Heart left ventricle (tissue), 16 donors: ENCODE measurements around the gene EXOC4. TPM values are rescaled to one million over a fixed set of nuclear protein-coding genes. Genes with fewer than 3 reads are reported as not detected.

Source experiments
- ATAC-seq, 4 donors: fragments of 200-7000 bp; cut with Tn5 transposase; one replicate each; pipeline ENCODE4 v1.9.1; 2020 to 2022; ENCODE audit warnings: moderate library complexity in 4 of 4, mild to moderate bottlenecking in 3 of 4, moderate number of reproducible peaks in 1 of 4
- DNase-seq, 5 donors: peaks; one replicate each; pipeline ENCODE4 v3.0.0-alpha.2; 2020
- H3K27ac ChIP-seq, 12 donors: fragments of 200-600 bp; sonication (generic) in 4 of 12; one replicate each; pipeline versions ENCODE4 v1.5.0 to v1.8.0; 2016 to 2022; ENCODE audit warnings: mild to moderate bottlenecking in 2 of 12
- H3K27me3 ChIP-seq, 9 donors: fragments of 200-600 bp; sonication (generic) in 2 of 9; one replicate each; pipeline versions ENCODE4 v1.5.1 to v1.8.0; 2016 to 2022; ENCODE audit warnings: mild to moderate bottlenecking in 3 of 9
- H3K36me3 ChIP-seq, 9 donors: fragments of 200-600 bp; sonication (generic) in 2 of 9; one replicate each; pipeline versions ENCODE4 v1.5.0 to v1.8.0; 2018 to 2022; ENCODE audit warnings: mild to moderate bottlenecking in 2 of 9
- H3K4me1 ChIP-seq, 12 donors: fragments of 200-600 bp; sonication (generic) in 4 of 12; one replicate each; pipeline versions ENCODE4 v1.5.0 to v1.8.0; 2016 to 2022; ENCODE audit warnings: mild to moderate bottlenecking in 3 of 12
- H3K4me3 ChIP-seq, 12 donors: fragments of 200-600 bp; sonication (generic) in 4 of 12; one replicate each; pipeline versions ENCODE4 v1.5.0 to v1.8.0; 2017 to 2022; ENCODE audit warnings: mild to moderate bottlenecking in 9 of 12, moderate library complexity in 4 of 12
- H3K9me3 ChIP-seq, 12 donors: fragments of 200-600 bp; sonication (generic) in 4 of 12; one replicate each; pipeline versions ENCODE4 v1.5.0 to v1.8.0; 2016 to 2022; ENCODE audit warnings: mild to moderate bottlenecking in 1 of 12
- POLR2A ChIP-seq, 2 donors: fragments of 450-650 bp; IDR thresholded peaks; one replicate each; pipeline ENCODE4 v1.6.1; 2017; ENCODE audit warnings: antibody characterized with exemption in 2 of 2, mild to moderate bottlenecking in 2 of 2, moderate library complexity in 2 of 2
- WGBS, 4 donors: extraction: QIAGEN DNeasy Blood & Tissue Kit in 2 of 4; methylation state at CpG; one replicate each; pipeline versions ENCODE4 v1.1.5 to v1.1.7; 2013 to 2018; 5-methylcytosine and 5-hydroxymethylcytosine counted together
- intact Hi-C, 10 donors: fragments of 100-400 bp; cut with DNase I; formaldehyde crosslinking; loops; one replicate each; pipeline versions ENCODE4 v1.11.1 to v1.14.2; 2022
- polyA plus RNA-seq, 2 donors: library from polyadenylated mRNA; stranded (reverse); fragments of 200-250 nt; gene quantifications; one replicate each; pipeline ENCODE4 v1.2.3, GENCODE V29; 2013
- total RNA-seq, 9 donors: library from RNA; depleted of rRNA in 2 of 9; stranded (reverse); fragments of >200 nt in 2 of 9; fragmentation: NEBNext Ultra II Directional in 3 of 9; extraction: Animal tissue kit (Norgen Biotek cat#: 25700) in 3 of 9; gene quantifications; one replicate each; pipeline versions ENCODE4 v1.1.0 to v1.2.4, GENCODE V29; 2016 to 2023
- TF ChIP-seq, protein P1 (sequence below), 12 donors: fragments of 200-600 bp; sonication (generic) in 4 of 12; IDR thresholded peaks; one replicate each; pipeline versions ENCODE4 v1.5.0 to v1.8.0; 2018 to 2022; ENCODE audit warnings: antibody characterized with exemption in 12 of 12, mild to moderate bottlenecking in 5 of 12
- donor health status: ischemic (EF 13 %, LVEDD 7.1; RV severe dilation, severe dysfunction).
- donor health status: healthy with polysubstance abuse.
- donor health status: DM: no; HTN: yes; CAD: no.
- donor health status: DM: no; HTN: no; CAD: no.
- donor health status: ischemic (EF 25% LVEDD 6.9; RV normal size, moderate dysfunction).
- donor health status: ischemic (EF 25% LVEDD 5.7; RV mildly dilated, moderate dysfunction).
- donor health status: healthy.
- donor health status: DM: yes; HTN: yes; CAD: no.
- donor health status: ischemic (EF 35%, LVEDD 5.7; RV mildly dilated, moderate dysfunction).
- donor health status: nonischemic (EF 11% LVEDD 7.7; RV severe dilation, severe dysfunction).
- donor health status: DM: yes; HTN: yes; CAD: no.
- donor health status: PGD.
- donor health status: ischemic (EF 29% LVEDD 5.4; RV normal size, mild dysfunction).
- donor health status: nonischemic (EF 23%, LVEDD 6.1; RV moderate dilation, normal function).

The EXOC4 gene
- total and polyA plus RNA-seq, 11 donors, result 8.8 to 61.2 (median 33.8) TPM

DNA sequence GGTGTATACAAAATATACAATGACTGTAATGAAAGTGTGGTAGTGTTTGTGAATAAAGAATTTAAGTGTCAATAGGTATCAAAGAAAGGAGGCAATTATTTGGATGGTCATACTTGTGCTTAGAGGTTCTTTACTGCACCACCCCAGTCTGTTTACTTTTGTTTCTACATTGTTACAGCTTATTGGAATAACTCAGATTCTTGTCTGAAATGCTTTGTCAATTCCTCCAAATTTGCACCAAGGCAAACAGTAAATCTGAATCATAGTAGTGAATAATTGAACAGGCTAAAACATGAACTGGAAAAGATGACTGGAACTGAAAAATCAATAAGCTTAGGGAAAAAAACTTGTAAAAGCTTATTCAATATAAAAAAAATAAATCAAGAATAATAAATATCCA is 319.2 kb downstream of the EXOC4 start:
- TF ChIP-seq, protein P1, sequence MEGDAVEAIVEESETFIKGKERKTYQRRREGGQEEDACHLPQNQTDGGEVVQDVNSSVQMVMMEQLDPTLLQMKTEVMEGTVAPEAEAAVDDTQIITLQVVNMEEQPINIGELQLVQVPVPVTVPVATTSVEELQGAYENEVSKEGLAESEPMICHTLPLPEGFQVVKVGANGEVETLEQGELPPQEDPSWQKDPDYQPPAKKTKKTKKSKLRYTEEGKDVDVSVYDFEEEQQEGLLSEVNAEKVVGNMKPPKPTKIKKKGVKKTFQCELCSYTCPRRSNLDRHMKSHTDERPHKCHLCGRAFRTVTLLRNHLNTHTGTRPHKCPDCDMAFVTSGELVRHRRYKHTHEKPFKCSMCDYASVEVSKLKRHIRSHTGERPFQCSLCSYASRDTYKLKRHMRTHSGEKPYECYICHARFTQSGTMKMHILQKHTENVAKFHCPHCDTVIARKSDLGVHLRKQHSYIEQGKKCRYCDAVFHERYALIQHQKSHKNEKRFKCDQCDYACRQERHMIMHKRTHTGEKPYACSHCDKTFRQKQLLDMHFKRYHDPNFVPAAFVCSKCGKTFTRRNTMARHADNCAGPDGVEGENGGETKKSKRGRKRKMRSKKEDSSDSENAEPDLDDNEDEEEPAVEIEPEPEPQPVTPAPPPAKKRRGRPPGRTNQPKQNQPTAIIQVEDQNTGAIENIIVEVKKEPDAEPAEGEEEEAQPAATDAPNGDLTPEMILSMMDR (IDR thresholded peaks at IDR 0.05), result no peak
- TF ChIP-seq POLR2A (IDR thresholded peaks at IDR 0.05), result no peak
- H3K27me3 ChIP-seq, result no peaks in the 10 kb centered on the region
- intact Hi-C loops, result no loop called here

GRCh38 chr7:133572843-133573242 is 320.0 kb downstream of the EXOC4 start:
- peaks cover 0 to under 1% (median 0%) of the 10 kb centered on the region in 12 donors for H3K9me3 ChIP-seq
- no peak overlapping the region for H3K27ac ChIP-seq
- H3K4me1 ChIP-seq, result peaks cover 0 to 8% (median 0%) of the 10 kb centered on the region in 12 donors
- TF ChIP-seq POLR2A (IDR thresholded peaks at IDR 0.05), result no peak
- TF ChIP-seq, protein P1 (IDR thresholded peaks at IDR 0.05), result no peak
- ATAC-seq (no peak), DNase-seq (no peak)
- no peaks in the 10 kb centered on the region for H3K27me3 ChIP-seq
- no peaks in the 10 kb centered on the region for H3K36me3 ChIP-seq
- H3K4me3 ChIP-seq, result no peak overlapping the region
- intact Hi-C loops, result no loop called here
- 94 to 98% (median 96%) methylated on average over 1 of the region's 1 CpG for WGBS, 4 donors

More for the DNA sequence above, 319.2 kb downstream of the EXOC4 start:
- Histone ChIP-seq H3K9me3 (peaks cover 0 to 8% (median 0%) of the 10 kb centered on the region in 12 donors), H3K4me3 (no peak overlapping the region), H3K27ac (no peak overlapping the region), H3K4me1 (peaks cover 0 to 8% (median 0%) of the 10 kb centered on the region in 12 donors), H3K36me3 (no peaks in the 10 kb centered on the region)
- DNase-seq (no peak), ATAC-seq (no peak)

DNA sequence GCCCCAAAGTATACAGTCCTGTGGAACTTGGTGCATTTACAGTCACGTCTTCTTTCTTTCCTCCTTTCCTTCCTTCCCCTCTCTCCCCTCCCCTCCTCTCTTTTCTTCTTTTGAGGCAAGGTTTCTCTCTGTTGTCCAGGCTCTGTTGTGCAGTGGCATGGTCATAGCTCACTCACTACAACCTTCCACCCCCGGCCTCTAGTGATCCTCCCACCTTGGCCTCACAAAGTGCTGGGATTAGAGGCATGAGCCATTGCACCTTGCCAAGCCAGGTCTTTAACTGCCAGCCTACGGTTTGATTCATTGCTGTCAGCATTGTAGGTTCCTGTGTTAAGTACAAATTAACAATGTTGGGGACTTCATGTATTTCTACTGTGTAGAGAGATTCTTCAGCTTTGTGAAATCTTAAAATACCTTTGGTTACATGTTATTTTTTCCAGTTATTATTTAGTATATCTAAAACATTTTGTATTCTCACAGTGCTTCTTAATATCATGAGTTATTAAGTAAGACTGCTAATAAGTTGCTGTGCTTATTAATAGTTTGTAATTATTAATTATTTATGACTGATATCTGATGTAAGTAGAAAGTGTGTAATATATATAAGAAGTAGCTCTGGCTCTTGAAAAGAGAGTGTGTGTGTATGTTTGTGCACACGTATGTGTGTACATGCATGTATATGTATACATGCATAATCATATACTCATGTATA is 320.8 kb downstream of the EXOC4 start:
- no peak for ATAC-seq
- intact Hi-C loops, result no loop called here
- H3K27me3 ChIP-seq, result no peaks in the 10 kb centered on the region
- TF ChIP-seq, protein P1 (IDR thresholded peaks at IDR 0.05), result no peak
- H3K36me3 ChIP-seq, result no peaks in the 10 kb centered on the region
- H3K4me3 ChIP-seq, result no peak overlapping the region
- no peak for DNase-seq
- H3K27ac ChIP-seq, result no peak overlapping the region
- WGBS, 4 donors, result 94 to 96% (median 96%) methylated on average over 4 of the region's 4 CpGs
- H3K9me3 ChIP-seq, result no peaks in the 10 kb centered on the region
- peaks cover 0 to 8% (median 0%) of the 10 kb centered on the region in 12 donors for H3K4me1 ChIP-seq

GRCh38 chr7:133575726-133576440 is 323.0 kb downstream of the EXOC4 start:
- DNase-seq (no peak), ATAC-seq (peak in 3 of 4 donors; percentile 48 to 80 (median 54))
- Histone ChIP-seq H3K27ac (no peak overlapping the region), H3K36me3 (peaks cover 0 to 5% (median 0%) of the 10 kb centered on the region in 9 donors), H3K4me3 (no peak overlapping the region), H3K9me3 (no peaks in the 10 kb centered on the region), H3K27me3 (no peaks in the 10 kb centered on the region), H3K4me1 (peaks cover 0 to 8% (median 0%) of the 10 kb centered on the region in 12 donors)
- no peak for TF ChIP-seq POLR2A (IDR thresholded peaks at IDR 0.05)
- TF ChIP-seq, protein P1 (IDR thresholded peaks at IDR 0.05), result no peak
- 66 to 78% (median 70%) methylated on average over 4 of the region's 4 CpGs for WGBS, 4 donors
- intact Hi-C loops, result no loop called here
